ENCODE results near the gene EIF4G3. TPM values are rescaled to one million over a fixed set of nuclear protein-coding genes. Genes with fewer than 3 reads are reported as not detected.

Gene EIF4G3
- total and polyA plus RNA-seq, 2 donors (not counting 1 experiment from before 2014, with no cell fraction given): 33.6 to 76.0 TPM

DNA sequence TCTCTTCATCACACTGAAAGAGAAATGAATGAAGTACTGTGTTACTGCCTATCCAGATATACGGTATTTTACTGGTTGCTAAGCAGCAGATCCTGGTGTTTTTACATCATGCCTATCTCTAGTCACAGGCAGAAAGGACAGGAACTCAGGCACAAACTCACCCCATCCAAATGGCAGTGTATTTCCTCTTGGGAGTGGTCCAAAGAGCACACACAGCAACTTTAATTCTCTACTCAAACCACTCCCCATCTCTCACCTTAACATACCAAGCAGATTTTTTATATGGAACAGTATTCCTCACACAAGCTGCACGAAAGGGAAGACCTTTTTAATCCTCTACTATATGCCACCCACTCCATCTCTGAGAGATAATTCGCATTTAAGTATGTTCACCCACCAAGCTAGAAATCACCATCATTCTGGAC, 27.3 kb downstream of the EIF4G3 start:
- Histone ChIP-seq H3K4me2 (replicated peaks; ENCODE audit: low read depth, low read length, poor library complexity, severe bottlenecking) (no peak overlapping the region), H4K20me1 (ENCODE audit: control insufficient read depth, insufficient read depth, low read length, poor library complexity, severe bottlenecking) (peaks cover 24% of the 10 kb centered on the region), H3K27me3 (replicated peaks in 1 of 4; ENCODE audit: control extremely low read depth in 1 of 4, control insufficient read depth in 3 of 4, insufficient read depth in 4 of 4, low read length in 3 of 4) (no peaks in the 10 kb centered on the region), H2AFZ (ENCODE audit: insufficient read depth, low read depth, low read length, poor library complexity, severe bottlenecking) (no peak overlapping the region), H3K4me1 (ENCODE audit: control insufficient read depth in 2 of 2, insufficient read depth in 2 of 2, low read length in 2 of 2) (no peaks in the 10 kb centered on the region), H3K9ac (ENCODE audit: low read length) (no peak overlapping the region), H3K36me3 (replicated peaks in 1 of 2; ENCODE audit: control extremely low read depth in 1 of 2, control insufficient read depth in 1 of 2, extremely low read depth in 1 of 2, insufficient read depth in 2 of 2, low read length in 1 of 2) (peaks cover 8 to 25% of the 10 kb centered on the region in 2 experiments), H3K4me3 (ENCODE audit: control extremely low read depth in 1 of 5, extremely low read depth in 1 of 5, insufficient read depth in 1 of 5, low read depth in 2 of 5, low read length in 4 of 5) (no peak overlapping the region), H3K9me3 (ENCODE audit: control extremely low read depth in 1 of 3, control insufficient read depth in 2 of 3, insufficient read depth in 1 of 3, low read length in 2 of 3) (no peaks in the 10 kb centered on the region), H3K79me2 (ENCODE audit: control insufficient read depth, insufficient read depth, low read length) (peaks cover 59% of the 10 kb centered on the region), H3K27ac (ENCODE audit: low read length in 2 of 2) (peak overlapping the region in 1 of 2 donors; percentile 43)
- ChIA-PET CTCF (interaction anchor here (1.6 kb wide), 1 partner anchor 46 kb away, joined by 4 read pairs; no protein-coding TSS in a partner anchor), POLR2A (no interaction called here)
- DNase-seq: no peak
- no peak overlapping the region for H3K27ac Mint-ChIP-seq
- no peak overlapping the region for H3K4me3 Mint-ChIP-seq
- TF ChIP-seq EZH2 (IDR thresholded peaks at IDR 0.05; ENCODE audit: borderline replicate concordance, insufficient read depth, low read depth, low read length, poor library complexity, severe bottlenecking): no peak
- TF ChIP-seq, protein P1, sequence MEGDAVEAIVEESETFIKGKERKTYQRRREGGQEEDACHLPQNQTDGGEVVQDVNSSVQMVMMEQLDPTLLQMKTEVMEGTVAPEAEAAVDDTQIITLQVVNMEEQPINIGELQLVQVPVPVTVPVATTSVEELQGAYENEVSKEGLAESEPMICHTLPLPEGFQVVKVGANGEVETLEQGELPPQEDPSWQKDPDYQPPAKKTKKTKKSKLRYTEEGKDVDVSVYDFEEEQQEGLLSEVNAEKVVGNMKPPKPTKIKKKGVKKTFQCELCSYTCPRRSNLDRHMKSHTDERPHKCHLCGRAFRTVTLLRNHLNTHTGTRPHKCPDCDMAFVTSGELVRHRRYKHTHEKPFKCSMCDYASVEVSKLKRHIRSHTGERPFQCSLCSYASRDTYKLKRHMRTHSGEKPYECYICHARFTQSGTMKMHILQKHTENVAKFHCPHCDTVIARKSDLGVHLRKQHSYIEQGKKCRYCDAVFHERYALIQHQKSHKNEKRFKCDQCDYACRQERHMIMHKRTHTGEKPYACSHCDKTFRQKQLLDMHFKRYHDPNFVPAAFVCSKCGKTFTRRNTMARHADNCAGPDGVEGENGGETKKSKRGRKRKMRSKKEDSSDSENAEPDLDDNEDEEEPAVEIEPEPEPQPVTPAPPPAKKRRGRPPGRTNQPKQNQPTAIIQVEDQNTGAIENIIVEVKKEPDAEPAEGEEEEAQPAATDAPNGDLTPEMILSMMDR (IDR thresholded peaks at IDR 0.05): no peak
- intact Hi-C loops (cut with micrococcal nuclease): no loop called here
- no peak for ATAC-seq (ENCODE audit: low read depth)
- no peaks in the 10 kb centered on the region for H3K9me3 Mint-ChIP-seq (ENCODE audit: insufficient read depth)
- peaks cover 12% of the 10 kb centered on the region for H3K4me1 Mint-ChIP-seq
- WGBS (ENCODE audit: insufficient coverage): 79% methylated on average over 2 of the region's 3 CpGs
- no peaks in the 10 kb centered on the region for H3K27me3 Mint-ChIP-seq

DNA sequence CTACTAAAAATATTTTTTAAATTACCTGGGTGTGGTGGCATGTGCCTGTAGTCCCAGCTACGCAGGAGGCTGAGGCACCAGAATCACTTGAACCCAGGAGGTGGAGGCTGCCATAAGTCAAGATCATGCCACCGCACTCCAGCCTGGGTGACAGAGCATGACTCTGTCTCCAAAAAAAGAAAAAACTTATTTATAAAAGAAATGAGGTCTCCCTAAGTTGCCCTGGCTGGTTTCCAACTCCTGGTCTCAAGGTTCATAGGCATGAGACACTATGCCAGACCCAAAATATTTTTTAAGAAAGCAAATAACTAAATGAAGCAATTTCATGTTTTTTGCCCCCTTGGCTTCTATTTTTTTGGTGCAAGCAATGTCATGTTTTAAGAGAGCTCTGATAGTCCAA, 32.9 kb downstream of the EIF4G3 start:
- Histone ChIP-seq H3K9ac (ENCODE audit: low read length) (no peak overlapping the region), H3K4me1 (ENCODE audit: control insufficient read depth in 2 of 2, insufficient read depth in 2 of 2, low read length in 2 of 2) (no peaks in the 10 kb centered on the region), H3K27me3 (replicated peaks in 1 of 4; ENCODE audit: control extremely low read depth in 1 of 4, control insufficient read depth in 3 of 4, insufficient read depth in 4 of 4, low read length in 3 of 4) (no peaks in the 10 kb centered on the region), H2AFZ (ENCODE audit: insufficient read depth, low read depth, low read length, poor library complexity, severe bottlenecking) (no peak overlapping the region), H4K20me1 (ENCODE audit: control insufficient read depth, insufficient read depth, low read length, poor library complexity, severe bottlenecking) (peaks cover 16% of the 10 kb centered on the region), H3K4me3 (ENCODE audit: control extremely low read depth in 1 of 5, extremely low read depth in 1 of 5, insufficient read depth in 1 of 5, low read depth in 2 of 5, low read length in 4 of 5) (no peak overlapping the region), H3K27ac (ENCODE audit: low read length in 2 of 2) (no peak overlapping the region), H3K9me3 (ENCODE audit: control extremely low read depth in 1 of 3, control insufficient read depth in 2 of 3, insufficient read depth in 1 of 3, low read length in 2 of 3) (no peaks in the 10 kb centered on the region), H3K79me2 (ENCODE audit: control insufficient read depth, insufficient read depth, low read length) (peaks cover 45% of the 10 kb centered on the region), H3K4me2 (replicated peaks; ENCODE audit: low read depth, low read length, poor library complexity, severe bottlenecking) (no peak overlapping the region), H3K36me3 (replicated peaks in 1 of 2; ENCODE audit: control extremely low read depth in 1 of 2, control insufficient read depth in 1 of 2, extremely low read depth in 1 of 2, insufficient read depth in 2 of 2, low read length in 1 of 2) (peaks cover 5 to 17% of the 10 kb centered on the region in 2 experiments)
- DNase-seq (no peak), ATAC-seq (ENCODE audit: low read depth) (no peak)
- ChIA-PET POLR2A (no interaction called here), CTCF (interaction anchor here (0.6 to 1.1 kb wide), 2 partner anchors 9 to 30 kb away, joined by 3 read pairs; no protein-coding TSS in a partner anchor)
- no peak for TF ChIP-seq EZH2 (IDR thresholded peaks at IDR 0.05; ENCODE audit: borderline replicate concordance, insufficient read depth, low read depth, low read length, poor library complexity, severe bottlenecking)
- TF ChIP-seq, protein P1 (IDR thresholded peaks at IDR 0.05): no peak
- Mint-ChIP-seq H3K4me1 (peaks cover 2% of the 10 kb centered on the region), H3K27ac (no peak overlapping the region), H3K9me3 (ENCODE audit: insufficient read depth) (no peaks in the 10 kb centered on the region), H3K4me3 (no peak overlapping the region), H3K27me3 (no peaks in the 10 kb centered on the region)
- intact Hi-C loops (cut with micrococcal nuclease): no loop called here
- WGBS (ENCODE audit: insufficient coverage): 100% methylated on average over 1 of the region's 2 CpGs
